ENCODE measurements around the gene ACOT7.
"Not testable (repeated sequence)": the region's sequence is repeated elsewhere in the genome, so short reads cannot be mapped to it uniquely, and the experiment has no call there.

The ACOT7 gene

DNA sequence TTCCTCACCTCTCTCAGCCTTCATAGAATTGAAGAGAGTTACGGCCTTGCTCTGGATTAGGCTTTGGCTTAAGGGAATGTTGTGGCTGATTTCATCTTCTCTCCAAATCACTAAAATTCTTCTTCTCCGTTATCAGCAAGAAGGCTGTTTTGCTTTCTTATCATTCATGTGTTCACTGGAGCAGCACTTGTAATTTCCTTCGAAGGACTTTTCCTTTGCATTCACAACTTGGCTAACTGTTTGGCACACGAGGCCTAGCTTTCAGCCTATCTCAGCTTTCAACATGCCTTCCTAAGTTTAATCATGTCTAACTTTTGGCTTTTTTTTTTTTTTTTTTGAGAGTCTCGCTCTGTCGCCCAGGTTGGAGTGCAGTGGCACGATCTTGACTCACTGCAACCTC lies 21.3 kb downstream of the ACOT7 start:
- not testable (repeated sequence) for H3K27ac Mint-ChIP-seq; H3K9me3 Mint-ChIP-seq; ATAC-seq (replicated peaks); H3K4me1 Mint-ChIP-seq; H3K27me3 Mint-ChIP-seq; H3K4me3 Mint-ChIP-seq; DNase-seq
- H3K36me3 Mint-ChIP-seq: peaks cover 11 to 13% of the 10 kb centered on the region in 2 donors

DNA sequence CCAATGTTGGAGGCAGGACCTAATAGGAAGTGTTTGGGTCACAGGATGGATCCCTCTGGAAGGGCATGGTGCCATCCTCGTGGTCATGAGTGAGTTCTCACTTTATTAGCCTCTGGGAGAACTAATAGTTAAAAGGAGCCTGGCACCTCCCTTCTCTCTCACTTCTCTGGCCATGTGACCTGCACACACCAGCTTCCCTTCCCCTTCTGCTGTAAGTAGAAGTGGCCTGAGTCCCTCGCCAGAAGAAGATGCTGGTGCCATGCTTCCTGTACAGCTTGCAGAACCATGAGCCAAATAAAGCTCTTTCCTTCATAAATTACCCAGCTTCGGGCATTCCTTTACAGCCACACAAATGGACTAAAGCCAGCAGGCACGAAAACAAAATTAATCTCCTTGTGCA lies 23.6 kb downstream of the ACOT7 start:
- Mint-ChIP-seq H3K27me3 (no peaks in the 10 kb centered on the region), H3K4me1 (peaks cover 0 to 2% of the 10 kb centered on the region in 2 donors), H3K36me3 (peaks cover 11 to 13% of the 10 kb centered on the region in 2 donors), H3K4me3 (no peak overlapping the region), H3K27ac (no peak overlapping the region), H3K9me3 (no peaks in the 10 kb centered on the region)
- ATAC-seq (replicated peaks): no peak
- no peak for DNase-seq

DNA sequence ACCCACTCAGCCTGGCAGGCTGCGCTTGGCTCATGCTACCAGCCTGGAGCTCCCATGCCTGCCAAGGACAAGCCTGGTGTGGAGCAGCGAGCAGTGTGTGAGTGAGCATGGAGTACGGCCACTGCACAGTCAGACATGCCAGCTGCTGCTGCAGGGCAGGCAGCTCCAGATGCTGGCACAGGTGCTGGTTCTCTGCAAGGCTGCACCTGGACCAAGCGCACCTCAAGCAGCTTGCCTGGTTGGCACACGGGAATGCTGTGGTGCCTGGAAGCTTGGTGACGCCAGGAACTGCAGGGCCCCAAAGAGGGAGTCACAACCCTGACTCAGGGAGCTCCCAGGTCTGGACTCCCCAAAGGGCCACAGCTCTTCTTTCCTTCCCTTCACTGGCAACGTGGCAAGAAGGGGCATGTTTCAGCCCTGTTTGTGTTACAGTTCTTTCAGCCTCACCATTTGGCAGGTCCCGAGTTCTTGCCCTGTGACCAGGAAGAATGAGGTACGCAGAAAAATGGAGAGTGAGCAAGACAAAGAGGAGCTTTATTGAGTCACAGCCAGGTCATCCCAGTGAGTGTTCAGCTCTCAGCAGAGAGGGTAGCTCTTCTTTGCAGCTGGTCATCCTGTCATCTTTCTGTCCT lies 26.1 kb downstream of the ACOT7 start:
- no peak overlapping the region for H3K4me3 Mint-ChIP-seq
- H3K36me3 Mint-ChIP-seq: peaks cover 11 to 17% of the 10 kb centered on the region in 2 donors
- H3K9me3 Mint-ChIP-seq: no peaks in the 10 kb centered on the region
- no peak for ATAC-seq (replicated peaks)
- H3K27me3 Mint-ChIP-seq: no peaks in the 10 kb centered on the region
- no peak for DNase-seq
- no peak overlapping the region for H3K27ac Mint-ChIP-seq
- peaks cover 0 to 6% of the 10 kb centered on the region in 2 donors for H3K4me1 Mint-ChIP-seq

DNA sequence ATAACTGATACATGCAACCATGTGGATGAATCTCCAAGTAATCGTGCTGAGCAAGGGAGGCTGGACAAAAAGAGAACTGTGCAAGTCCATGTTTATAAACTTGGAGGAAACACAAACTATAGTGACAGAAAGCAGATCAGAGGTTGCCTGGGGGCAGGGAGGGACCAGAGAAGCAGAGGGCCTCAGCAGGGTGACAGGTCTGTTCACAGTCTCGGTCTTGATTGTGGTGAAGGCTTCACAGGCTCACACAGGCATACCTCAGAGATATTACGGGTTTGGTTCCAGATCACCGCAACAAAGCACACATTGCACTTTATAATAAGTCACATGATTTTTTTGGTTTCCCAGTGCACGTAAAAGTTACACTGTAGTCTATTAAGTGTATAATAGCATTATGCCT lies 28.5 kb downstream of the ACOT7 start:
- Mint-ChIP-seq H3K27me3 (no peaks in the 10 kb centered on the region), H3K27ac (no peak overlapping the region), H3K9me3 (no peaks in the 10 kb centered on the region), H3K36me3 (peaks cover 11 to 17% of the 10 kb centered on the region in 2 donors), H3K4me3 (no peak overlapping the region), H3K4me1 (peaks cover 8 to 9% of the 10 kb centered on the region in 2 donors)
- ATAC-seq (replicated peaks): peak; percentile 51 to 57
- DNase-seq: no peak

DNA sequence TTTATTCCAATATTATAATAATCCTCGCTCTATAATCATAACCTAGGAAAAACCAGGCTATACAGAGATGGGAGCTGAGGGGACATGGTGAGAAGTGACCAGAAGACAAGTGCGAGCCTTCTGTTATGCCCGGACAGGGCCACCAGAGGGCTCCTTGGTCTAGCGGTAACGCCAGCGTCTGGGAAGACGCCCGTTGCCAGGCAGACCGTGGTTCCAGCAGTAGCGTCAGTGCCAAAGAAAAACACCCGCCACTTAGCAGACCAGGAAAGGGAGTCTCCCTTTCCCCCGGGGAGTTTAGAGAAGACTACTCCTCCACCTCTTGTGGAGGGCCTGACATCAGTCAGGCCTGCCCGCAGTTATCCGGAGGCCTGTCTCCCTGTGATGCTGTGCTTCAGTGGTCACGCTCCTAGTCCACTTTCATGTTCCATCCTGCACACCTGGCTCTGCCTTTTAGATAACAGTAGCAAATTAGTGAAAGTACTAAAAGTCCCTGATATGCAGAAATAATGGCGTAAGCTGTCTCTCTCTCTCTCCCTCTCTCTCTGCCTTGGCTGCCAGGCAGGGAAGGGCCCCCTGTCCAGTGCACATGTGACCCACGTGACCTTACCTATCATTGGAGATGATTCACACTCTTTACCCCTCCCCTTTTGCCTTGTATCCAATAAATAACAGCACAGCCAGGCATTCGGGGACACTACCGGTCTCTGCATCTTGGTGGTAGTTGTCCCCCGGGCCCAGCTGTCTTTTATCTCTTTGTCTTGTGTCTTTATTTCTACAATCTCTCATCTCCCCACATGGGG lies 30.3 kb downstream of the ACOT7 start:
- not testable (repeated sequence) for ATAC-seq (replicated peaks); H3K9me3 Mint-ChIP-seq; H3K27ac Mint-ChIP-seq; H3K27me3 Mint-ChIP-seq; H3K4me3 Mint-ChIP-seq
- Mint-ChIP-seq H3K4me1 (peaks cover 17 to 23% of the 10 kb centered on the region in 2 donors), H3K36me3 (peaks cover 3 to 10% of the 10 kb centered on the region in 2 donors)
- DNase-seq: peak; percentile 21

DNA sequence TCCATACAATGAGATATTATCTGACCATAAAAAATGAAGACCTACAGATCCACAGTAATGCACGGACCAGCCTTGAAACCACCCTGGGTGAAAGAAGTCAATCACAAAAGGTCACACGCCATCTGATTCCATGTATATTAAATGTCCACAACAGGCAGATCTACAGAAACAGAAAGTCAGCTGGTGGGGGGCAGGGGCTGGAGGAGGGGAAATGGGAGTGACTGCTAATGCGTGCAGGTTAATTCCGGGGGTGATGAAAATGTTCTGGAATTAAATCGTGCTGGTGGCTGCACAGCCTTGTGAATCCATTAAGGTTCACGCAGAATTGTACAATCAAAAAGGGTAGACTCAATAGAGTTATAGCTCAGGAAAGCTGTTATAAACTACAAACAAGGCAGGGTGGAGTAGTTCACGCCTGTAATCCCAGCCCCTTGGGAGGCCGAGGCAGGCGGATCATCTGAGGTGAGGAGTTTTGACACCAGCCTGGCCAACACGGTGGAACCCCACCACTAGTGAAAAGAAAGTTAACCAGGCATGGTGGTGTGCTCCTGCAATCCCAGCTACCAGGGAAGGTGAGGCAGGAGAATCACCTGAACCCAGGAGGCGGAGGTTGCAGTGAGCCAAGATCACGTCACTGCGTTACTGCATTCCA lies 32.3 kb downstream of the ACOT7 start:
- Mint-ChIP-seq H3K27me3 (no peaks in the 10 kb centered on the region), H3K4me1 (peaks cover 17 to 23% of the 10 kb centered on the region in 2 donors), H3K27ac (no peak overlapping the region), H3K9me3 (no peaks in the 10 kb centered on the region), H3K4me3 (no peak overlapping the region), H3K36me3 (peaks cover 0 to 4% of the 10 kb centered on the region in 2 donors)
- DNase-seq (no peak), ATAC-seq (replicated peaks) (no peak)

DNA sequence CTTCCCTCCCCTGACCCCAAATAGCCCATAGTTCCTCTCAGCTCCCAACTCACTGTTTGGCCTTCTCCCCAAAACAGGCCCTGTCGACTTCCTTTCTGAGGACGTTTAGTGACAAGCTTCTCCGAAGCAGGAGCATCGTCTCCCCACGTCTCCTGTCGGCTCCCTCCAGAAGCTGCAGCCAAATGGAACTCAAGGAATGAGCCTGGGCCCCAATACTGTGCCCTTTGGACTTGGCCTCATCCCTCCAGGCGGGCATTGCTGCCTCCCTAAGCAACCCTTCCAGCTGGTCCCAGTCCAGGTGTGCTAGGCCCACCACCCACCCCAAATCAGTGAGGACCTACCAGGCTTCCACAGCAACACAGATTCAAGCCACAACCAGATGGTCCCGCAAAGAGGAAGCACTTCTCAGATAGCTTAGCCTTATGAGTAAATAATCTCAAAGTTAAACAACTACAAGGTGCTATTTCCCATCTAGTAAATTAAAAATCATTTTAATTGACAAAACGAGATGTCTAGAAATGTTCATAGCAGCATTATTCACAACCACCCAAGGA lies 33.0 kb downstream of the ACOT7 start:
- ATAC-seq (replicated peaks) (no peak), DNase-seq (no peak)
- Mint-ChIP-seq H3K27ac (peak overlapping the region; percentile 63), H3K36me3 (peaks cover 0 to 4% of the 10 kb centered on the region in 2 donors), H3K4me3 (peak overlapping the region; percentile 19 to 37), H3K4me1 (peaks cover 17 to 23% of the 10 kb centered on the region in 2 donors), H3K9me3 (no peaks in the 10 kb centered on the region), H3K27me3 (no peaks in the 10 kb centered on the region)

DNA sequence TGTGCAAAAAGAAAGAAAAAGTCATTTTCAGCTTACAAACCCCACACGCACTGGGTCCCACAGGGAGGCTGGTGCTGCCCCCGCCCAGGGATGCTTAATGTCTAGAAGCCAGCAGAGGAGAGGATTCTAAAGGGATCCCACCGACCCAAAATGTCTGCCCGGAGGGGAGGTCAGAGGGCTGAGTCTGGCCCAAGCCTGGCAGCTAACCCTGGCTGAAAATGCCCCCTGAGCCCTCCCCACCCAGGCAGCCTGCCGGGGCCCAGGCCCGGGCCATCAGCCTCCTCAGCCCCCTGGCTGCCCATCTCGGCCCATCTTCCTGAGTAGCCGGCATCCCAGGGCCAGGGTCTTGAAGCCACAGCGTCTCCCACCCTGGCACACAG lies 33.5 kb downstream of the ACOT7 start:
- H3K4me3 Mint-ChIP-seq: peak overlapping the region in 1 of 2 donors; percentile 72
- ATAC-seq (replicated peaks): no peak

DNA sequence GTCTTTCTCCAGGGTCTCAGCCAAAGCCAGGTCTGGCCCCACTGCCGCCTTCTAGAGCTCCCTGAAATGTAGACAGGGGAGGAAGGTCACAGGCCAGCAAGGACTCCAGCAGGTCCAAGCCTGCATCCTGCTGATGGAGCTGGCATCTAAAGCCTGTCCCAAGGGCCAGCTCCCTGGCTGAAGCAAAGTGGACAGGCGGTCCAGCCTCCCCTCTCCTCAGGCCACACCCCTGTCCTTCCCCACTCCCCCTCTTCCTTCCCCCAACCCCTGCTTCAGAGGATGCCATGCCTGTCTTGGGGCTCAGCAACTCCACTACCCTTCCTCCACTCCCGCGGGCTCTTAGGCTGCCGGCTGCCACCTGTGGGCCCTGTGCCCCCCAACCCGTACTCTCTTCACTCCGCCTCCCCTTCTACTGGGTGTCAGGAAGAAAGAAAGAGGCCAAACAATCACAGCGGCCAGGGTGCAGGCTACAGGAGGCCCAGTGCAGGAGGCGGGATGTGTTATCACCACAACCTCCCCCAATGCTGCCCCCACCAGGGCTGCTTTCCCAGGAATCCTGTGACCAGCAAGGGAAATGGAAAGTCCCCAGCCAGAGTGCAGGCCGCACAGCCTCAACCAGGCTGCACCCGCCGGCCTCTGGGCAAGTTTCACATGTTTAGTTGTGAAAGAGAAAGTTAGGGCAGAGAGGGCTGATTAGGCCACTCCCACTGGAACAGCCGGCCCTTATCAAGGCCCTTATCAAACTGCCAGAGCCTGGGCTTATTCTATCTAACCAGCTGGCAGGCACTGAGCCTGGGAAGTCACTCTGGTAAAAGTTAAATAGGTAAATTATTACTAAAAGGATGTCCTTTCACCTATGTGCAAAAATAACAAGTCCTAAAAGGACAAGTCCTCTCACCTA lies 34.1 kb downstream of the ACOT7 start:
- peak overlapping the region; percentile 64 to 72 for H3K4me3 Mint-ChIP-seq
- H3K9me3 Mint-ChIP-seq: no peaks in the 10 kb centered on the region
- peaks cover 21 to 23% of the 10 kb centered on the region in 2 donors for H3K4me1 Mint-ChIP-seq
- ATAC-seq (replicated peaks): peak; percentile 90 to 92
- H3K36me3 Mint-ChIP-seq: peaks cover 0 to 4% of the 10 kb centered on the region in 2 donors
- no peaks in the 10 kb centered on the region for H3K27me3 Mint-ChIP-seq
- peak; percentile 46 for DNase-seq
- peak overlapping the region; percentile 96 for H3K27ac Mint-ChIP-seq

More for the DNA sequence above, 33.5 kb downstream of the ACOT7 start:
- Mint-ChIP-seq H3K27me3 (no peaks in the 10 kb centered on the region), H3K36me3 (peaks cover 0 to 4% of the 10 kb centered on the region in 2 donors), H3K9me3 (no peaks in the 10 kb centered on the region), H3K27ac (peak overlapping the region; percentile 96), H3K4me1 (peaks cover 17 to 23% of the 10 kb centered on the region in 2 donors)
- no peak for DNase-seq

DNA sequence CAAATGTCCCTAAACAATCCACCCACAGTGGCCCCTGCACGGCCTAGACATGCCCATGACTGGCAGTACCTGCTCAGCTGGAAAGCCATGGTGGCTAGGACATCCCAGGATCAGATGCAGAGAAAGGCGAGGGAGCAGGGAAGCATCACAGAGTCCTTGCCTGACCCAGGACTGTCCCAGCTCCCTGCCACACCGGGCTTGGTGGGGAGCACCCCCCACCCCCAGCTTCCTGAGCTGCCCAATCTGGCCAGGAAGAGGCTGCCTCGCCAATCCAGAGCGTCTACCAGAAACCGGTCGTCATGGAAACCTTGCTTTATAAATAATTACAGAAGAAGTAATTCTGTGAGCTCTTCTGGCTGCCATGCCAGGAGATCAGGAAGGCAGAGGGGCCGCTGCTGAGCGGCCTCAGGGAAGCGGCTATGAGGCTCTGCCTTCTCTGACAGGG lies 34.8 kb downstream of the ACOT7 start:
- ATAC-seq (replicated peaks) (peak; percentile 57 to 67), DNase-seq (peak; percentile 20)
- Mint-ChIP-seq H3K4me1 (peaks cover 21 to 23% of the 10 kb centered on the region in 2 donors), H3K27me3 (no peaks in the 10 kb centered on the region), H3K27ac (peak overlapping the region; percentile 96), H3K36me3 (peaks cover 0 to 4% of the 10 kb centered on the region in 2 donors), H3K9me3 (no peaks in the 10 kb centered on the region), H3K4me3 (no peak overlapping the region)

DNA sequence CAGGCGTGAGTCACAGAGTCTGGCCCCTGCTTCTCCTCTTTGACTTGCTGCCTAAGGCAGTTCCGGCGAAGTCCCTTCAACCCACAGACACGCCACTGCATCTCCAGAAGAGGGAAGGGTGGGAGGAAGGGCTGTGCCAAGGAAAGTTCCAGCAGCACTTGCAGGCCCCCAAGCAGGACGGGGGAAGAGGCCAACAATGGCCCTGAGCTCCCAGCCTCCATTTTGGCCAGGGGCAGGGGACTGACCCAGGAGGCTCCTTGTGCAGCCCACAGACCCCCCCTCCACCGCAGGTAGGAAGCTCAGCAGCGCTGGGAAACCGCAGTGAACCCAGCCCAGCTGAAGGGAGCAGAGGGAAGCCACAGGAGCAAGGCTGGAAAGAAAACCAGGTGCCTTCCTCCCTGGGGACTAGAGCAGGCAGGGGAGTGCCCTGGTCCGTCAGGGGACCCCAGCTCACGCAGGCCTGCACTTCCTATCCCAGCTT lies 35.4 kb downstream of the ACOT7 start:
- DNase-seq: no peak
- no peak for ATAC-seq (replicated peaks)
- Mint-ChIP-seq H3K27ac (peak overlapping the region; percentile 96), H3K9me3 (no peaks in the 10 kb centered on the region), H3K4me3 (no peak overlapping the region), H3K36me3 (no peaks in the 10 kb centered on the region), H3K27me3 (no peaks in the 10 kb centered on the region), H3K4me1 (peaks cover 17 to 23% of the 10 kb centered on the region in 2 donors)

DNA sequence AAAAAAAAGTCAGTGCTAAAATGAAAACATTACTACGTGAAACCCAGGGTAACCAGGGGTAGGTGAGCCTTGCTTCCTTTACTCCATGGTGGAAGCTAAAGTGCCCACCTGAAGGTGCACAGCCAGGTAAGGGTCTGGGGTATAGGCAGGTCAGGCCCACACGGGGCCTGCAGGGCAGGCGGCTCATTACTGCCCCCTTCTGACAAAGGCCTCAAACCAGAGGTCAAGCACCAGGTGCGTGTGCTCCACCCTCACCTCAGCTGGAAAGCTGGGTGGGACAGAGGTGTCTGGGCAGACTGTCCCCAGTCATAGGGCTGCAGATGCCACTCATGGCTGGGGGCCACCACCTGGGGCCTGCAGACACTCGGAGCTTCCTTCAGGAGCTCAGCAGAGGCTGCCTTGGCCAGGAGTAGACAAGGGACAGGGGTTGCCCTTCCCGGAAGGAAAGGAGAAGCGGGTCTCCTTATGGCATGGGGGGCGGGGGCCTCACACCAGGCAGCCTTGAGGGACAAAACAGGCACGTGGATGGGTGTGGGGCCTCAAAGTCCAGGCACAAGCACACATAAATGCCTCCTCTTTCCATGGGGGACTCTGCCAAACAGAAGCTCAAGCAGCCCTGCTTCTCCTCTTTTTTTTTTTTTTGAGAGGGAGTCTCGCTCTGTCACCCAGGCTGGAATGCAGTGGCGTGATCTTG lies 36.2 kb downstream of the ACOT7 start:
- Mint-ChIP-seq H3K36me3 (no peaks in the 10 kb centered on the region), H3K27ac (no peak overlapping the region), H3K9me3 (no peaks in the 10 kb centered on the region), H3K4me3 (no peak overlapping the region), H3K27me3 (no peaks in the 10 kb centered on the region), H3K4me1 (peaks cover 17 to 23% of the 10 kb centered on the region in 2 donors)
- DNase-seq: no peak
- no peak for ATAC-seq (replicated peaks)

DNA sequence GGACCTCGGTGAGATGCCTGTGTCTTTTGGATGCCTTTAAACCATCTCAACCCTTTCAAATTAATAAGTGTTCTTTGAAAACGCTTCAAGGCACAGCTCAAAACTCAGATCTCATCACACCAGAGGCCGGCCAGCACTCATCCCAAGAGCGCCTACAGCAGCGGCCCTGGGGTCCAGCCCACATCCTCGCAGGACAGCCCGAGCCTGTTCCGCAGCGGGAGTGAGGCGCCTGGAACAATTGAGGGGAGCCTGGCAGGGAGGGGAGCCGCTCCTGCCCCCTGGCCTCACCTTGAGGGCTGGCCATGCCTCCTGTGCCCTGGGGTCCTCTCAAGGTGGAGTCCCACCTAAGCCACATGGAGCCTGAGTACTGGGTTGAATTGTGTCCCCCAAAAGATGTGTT lies 37.9 kb downstream of the ACOT7 start:
- ATAC-seq (replicated peaks) (no peak), DNase-seq (no peak)
- Mint-ChIP-seq H3K4me3 (no peak overlapping the region), H3K27me3 (no peaks in the 10 kb centered on the region), H3K27ac (no peak overlapping the region), H3K4me1 (peaks cover 16 to 21% of the 10 kb centered on the region in 2 donors), H3K9me3 (no peaks in the 10 kb centered on the region), H3K36me3 (no peaks in the 10 kb centered on the region)
